Panc1 (cell line): ENCODE results near the gene TPD52L1.

Source experiments
- CTCF ChIP-seq: fragments of 450-650 bp; IDR thresholded peaks from 2 replicates; pipeline ENCODE4 v1.5.1; 2017; ENCODE audit warnings: mild to moderate bottlenecking
- POLR2AphosphoS5 ChIP-seq: IDR thresholded peaks from 2 replicates; pipeline ENCODE4 v1.6.1; 2012; ENCODE audit warnings: mild to moderate bottlenecking, low read depth, low read length, moderate library complexity
- REST ChIP-seq, 2 experiments: IDR thresholded peaks; 2 replicates each; pipeline ENCODE4 v1.6.1; 2011 to 2012; ENCODE audit warnings: low read depth in 2 of 2, control low read depth in 1 of 2, low read length in 1 of 2, mild to moderate bottlenecking in 1 of 2, moderate library complexity in 1 of 2; ENCODE audit not compliant: insufficient read depth in 1 of 2
- SIN3A ChIP-seq: IDR thresholded peaks from 2 replicates; pipeline ENCODE4 v1.6.1; 2012; ENCODE audit warnings: low read depth, mild to moderate bottlenecking, low read length, moderate library complexity, borderline replicate concordance; ENCODE audit not compliant: insufficient read depth

- TF ChIP-seq REST (IDR thresholded peaks at IDR 0.05; ENCODE audit: insufficient read depth in 1 of 2, low read depth in 2 of 2, low read length in 1 of 2): no peak
- TF ChIP-seq SIN3A: no peak
- no peak for TF ChIP-seq CTCF
- TF ChIP-seq POLR2AphosphoS5: no peak
Measured at GRCh38 chr6:125121894-125122293, 31.7 kb upstream of the TPD52L1 start.
